Esophagus squamous epithelium (tissue), 5 donors: ENCODE results near the gene KRT13. TPM values are rescaled to one million over a fixed set of nuclear protein-coding genes. Genes with fewer than 3 reads are reported as not detected.
A peak's percentile ranks its signal among the peaks of the same experiment; 100 is the strongest.

Experiments used
- DNase-seq: peaks from one replicate; lab custom pipeline; 2025; lab: John Stamatoyannopoulos, UW
- H3K27ac ChIP-seq, 4 donors: fragments of 200-600 bp; sonication (generic); one replicate each; pipeline ENCODE4 v1.5.1; 2016 to 2019; ENCODE audit warnings: mild to moderate bottlenecking in 1 of 4
- H3K27me3 ChIP-seq, 4 donors: fragments of 200-600 bp; sonication (generic); 1 replicate in 3 of 4; 2 replicates in 1 of 4; pipeline versions ENCODE4 v1.5.1 to v1.6.0; 2017 to 2021; ENCODE audit warnings: antibody characterized with exemption in 1 of 4
- H3K36me3 ChIP-seq, 3 donors: fragments of 200-600 bp; sonication (generic); one replicate each; pipeline ENCODE4 v1.5.1; 2016 to 2019
- H3K4me1 ChIP-seq, 3 donors: fragments of 200-600 bp; sonication (generic); one replicate each; pipeline ENCODE4 v1.5.1; 2017 to 2019
- H3K4me3 ChIP-seq, 4 donors: fragments of 200-600 bp; sonication (generic); 1 replicate in 3 of 4; 2 replicates in 1 of 4; pipeline ENCODE4 v1.5.1; 2016 to 2019; ENCODE audit warnings: mild to moderate bottlenecking in 2 of 4, moderate library complexity in 1 of 4
- H3K9me3 ChIP-seq, 3 donors: fragments of 200-600 bp; sonication (generic); one replicate each; pipeline ENCODE4 v1.5.1; 2016 to 2019
- CTCF ChIP-seq, 6 experiments: fragments of 450-650 bp in 4 of 6; fragments of 200-600 bp in 2 of 6; sonication (generic) in 2 of 6; IDR thresholded peaks; one replicate each; pipeline ENCODE4 v1.5.1; 2016 to 2019; ENCODE audit warnings: antibody characterized with exemption in 6 of 6, mild to moderate bottlenecking in 4 of 6, moderate library complexity in 4 of 6
- POLR2A ChIP-seq, 4 donors: fragments of 450-650 bp; IDR thresholded peaks; one replicate each; pipeline ENCODE4 v1.6.1; 2017; ENCODE audit warnings: antibody characterized with exemption in 4 of 4, mild to moderate bottlenecking in 4 of 4, moderate library complexity in 3 of 4
- WGBS, 2 donors: methylation state at CpG; one replicate each; pipeline ENCODE4 v1.1.5; 2018; 5-methylcytosine and 5-hydroxymethylcytosine counted together
- intact Hi-C: fragments of 100-400 bp; cut with DNase I; formaldehyde crosslinking; loops from one replicate; pipeline ENCODE4 v1.15.0; 2022
- total RNA-seq, 4 donors: library from RNA; depleted of rRNA; stranded (reverse); fragments of >200 nt; gene quantifications; one replicate each; pipeline ENCODE4 v1.1.0, GENCODE V29; 2016
- donor health status: DM: yes; HTN: yes; CAD: no.

The KRT13 gene
- total RNA-seq, 4 donors from 2014 or later: 27,182 to 79,363 (median 33,601) TPM

GRCh38 chr17:41523787-41524186, 18.4 kb upstream of the KRT13 start:
- WGBS, 2 donors: 33 to 81% methylated on average over 4 to 9 of the region's 19 CpGs
- no peak for DNase-seq
- intact Hi-C loops: no loop called here
- TF ChIP-seq POLR2A (IDR thresholded peaks at IDR 0.05) (no peak), CTCF (IDR thresholded peaks at IDR 0.05) (no peak)
- H3K9me3 ChIP-seq: no peaks in the 10 kb centered on the region
- H3K4me1 ChIP-seq: peaks cover 20 to 89% (median 31%) of the 10 kb centered on the region in 3 donors
- peaks cover 0 to 9% (median 7%) of the 10 kb centered on the region in 3 donors for H3K36me3 ChIP-seq
- H3K27me3 ChIP-seq: peaks cover 0 to 57% (median 10%) of the 10 kb centered on the region in 4 donors
- H3K27ac ChIP-seq: peak overlapping the region; percentile 68 to 92 (median 84)
- peak overlapping the region; percentile 7 to 68 (median 64) for H3K4me3 ChIP-seq

DNA sequence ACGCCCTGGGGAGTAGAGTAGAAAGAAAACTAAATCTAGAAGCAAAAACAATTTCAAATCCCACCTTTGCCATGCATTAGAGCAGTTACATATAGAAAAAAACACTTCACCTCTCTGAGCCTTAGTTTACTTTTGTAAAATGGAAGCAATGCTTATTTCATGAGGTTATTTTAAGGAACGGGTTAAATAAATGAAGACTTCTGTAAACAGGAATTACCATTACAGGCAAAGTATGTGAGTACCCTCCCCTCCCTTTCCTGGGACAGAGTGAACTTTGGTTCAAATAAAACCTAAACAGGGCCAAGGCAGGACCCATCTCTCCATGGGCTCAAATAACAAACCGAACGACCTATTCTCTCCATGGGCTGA, 17.8 kb upstream of the KRT13 start:
- H3K4me1 ChIP-seq: peaks cover 19 to 83% (median 28%) of the 10 kb centered on the region in 3 donors
- TF ChIP-seq CTCF (IDR thresholded peaks at IDR 0.05) (no peak), POLR2A (IDR thresholded peaks at IDR 0.05) (no peak)
- peak overlapping the region in 3 of 4 donors; percentile 63 to 68 (median 64) for H3K4me3 ChIP-seq
- no peak for DNase-seq
- peak overlapping the region; percentile 68 to 92 (median 84) for H3K27ac ChIP-seq
- peaks cover 0 to 10% (median 7%) of the 10 kb centered on the region in 3 donors for H3K36me3 ChIP-seq
- intact Hi-C loops: no loop called here
- H3K27me3 ChIP-seq: peaks cover 0 to 51% (median 8%) of the 10 kb centered on the region in 4 donors
- WGBS, 2 donors: 24 to 49% methylated on average over 4 of the region's 4 CpGs
- H3K9me3 ChIP-seq: no peaks in the 10 kb centered on the region

- Histone ChIP-seq H3K27ac (peak overlapping the region; percentile 68 to 92 (median 84)), H3K9me3 (no peaks in the 10 kb centered on the region), H3K4me1 (peaks cover 15 to 77% (median 21%) of the 10 kb centered on the region in 3 donors), H3K27me3 (peaks cover 0 to 45% (median 2%) of the 10 kb centered on the region in 4 donors), H3K36me3 (peaks cover 0 to 17% (median 7%) of the 10 kb centered on the region in 3 donors), H3K4me3 (peak overlapping the region in 2 of 4 donors; percentile 15 to 68)
- no peak for DNase-seq
- intact Hi-C loops: no loop called here
- TF ChIP-seq POLR2A (IDR thresholded peaks at IDR 0.05) (no peak), CTCF (IDR thresholded peaks at IDR 0.05) (no peak)
- WGBS, 2 donors: 81 to 100% methylated on average over 1 to 3 of the region's 12 CpGs
Measured at GRCh38 chr17:41522301-41523224, 17.2 kb upstream of the KRT13 start.

DNA sequence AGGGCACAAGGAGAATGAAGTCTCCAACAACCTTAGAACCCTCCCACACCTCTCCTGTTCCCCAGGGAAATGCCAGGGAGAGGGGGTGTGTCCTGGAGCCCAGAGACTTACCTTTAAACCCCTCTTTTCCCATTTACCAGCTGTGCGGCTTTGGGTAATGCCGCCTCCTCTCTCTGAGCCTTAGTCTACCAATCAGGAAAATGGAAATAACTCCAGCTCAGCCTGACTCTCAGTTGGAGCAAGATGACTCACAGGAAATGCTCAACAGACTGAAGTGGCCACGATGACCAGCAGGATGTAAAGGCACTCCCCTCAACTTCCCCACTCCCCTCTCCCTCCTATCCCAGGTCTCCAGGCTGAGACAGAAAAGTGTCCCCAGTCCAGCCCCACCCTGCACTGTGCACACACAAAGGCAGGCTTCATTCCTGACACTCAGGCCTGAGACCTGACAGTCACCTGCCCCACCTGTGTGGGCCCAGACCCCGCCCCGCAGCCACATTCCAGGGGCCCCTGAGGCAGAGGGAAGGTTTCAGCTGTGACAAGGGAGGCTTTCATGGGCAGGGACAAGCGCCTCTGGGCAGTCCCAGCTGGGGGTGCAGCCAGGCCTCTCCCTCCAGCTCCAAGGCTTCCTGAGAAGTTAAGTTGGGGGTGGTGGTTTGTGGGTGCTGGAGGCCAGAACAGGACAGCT, 16.3 kb upstream of the KRT13 start:
- peaks cover 0 to 25% (median 7%) of the 10 kb centered on the region in 3 donors for H3K36me3 ChIP-seq
- 18 to 40% methylated on average over 3 to 4 of the region's 6 CpGs for WGBS, 2 donors
- peak overlapping the region; percentile 68 to 92 (median 84) for H3K27ac ChIP-seq
- H3K27me3 ChIP-seq: peaks cover 0 to 38% (median 0%) of the 10 kb centered on the region in 4 donors
- H3K4me1 ChIP-seq: peaks cover 14 to 78% (median 16%) of the 10 kb centered on the region in 3 donors
- TF ChIP-seq POLR2A (IDR thresholded peaks at IDR 0.05) (no peak), CTCF (IDR thresholded peaks at IDR 0.05) (no peak)
- no peaks in the 10 kb centered on the region for H3K9me3 ChIP-seq
- intact Hi-C loops: no loop called here
- DNase-seq: no peak
- H3K4me3 ChIP-seq: peak overlapping the region in 3 of 4 donors; percentile 15 to 59 (median 40)
